Liver (tissue), 3 donors: ENCODE measurements around the gene WDFY3.

Source experiments
- ATF3 ChIP-seq: IDR thresholded peaks from 2 replicates; pipeline ENCODE4 v1.6.1; 2016; ENCODE audit warnings: antibody characterized with exemption
- CTCF ChIP-seq: fragments of 150-350 bp; IDR thresholded peaks from 2 replicates; pipeline ENCODE4 v1.5.1; 2017; ENCODE audit warnings: improper control_type of control experiment, low read depth, low read length; ENCODE audit not compliant: missing input control
- GABPA ChIP-seq, 2 donors: IDR thresholded peaks in 1 of 2; conservative IDR thresholded peaks in 1 of 2; 2 replicates each; pipeline ENCODE4 v1.6.1; 2016; ENCODE audit warnings: antibody characterized with exemption in 2 of 2, mild to moderate bottlenecking in 1 of 2, moderate library complexity in 1 of 2
- JUND ChIP-seq, 2 donors: IDR thresholded peaks; 2 replicates each; pipeline ENCODE4 v1.6.1; 2016; ENCODE audit warnings: antibody characterized with exemption in 2 of 2
- MAX ChIP-seq: IDR thresholded peaks from 2 replicates; pipeline ENCODE4 v1.6.1; 2016; ENCODE audit warnings: antibody characterized with exemption
- RAD21 ChIP-seq, 2 donors: IDR thresholded peaks; 2 replicates each; pipeline ENCODE4 v1.6.1; 2016; ENCODE audit warnings: antibody characterized with exemption in 2 of 2, mild to moderate bottlenecking in 2 of 2
- REST ChIP-seq: IDR thresholded peaks from 2 replicates; pipeline ENCODE4 v1.6.1; 2016; ENCODE audit warnings: antibody characterized with exemption, mild to moderate bottlenecking
- RXRA ChIP-seq, 2 donors: IDR thresholded peaks; 2 replicates each; pipeline ENCODE4 v1.6.1; 2017 to 2018; ENCODE audit warnings: antibody characterized with exemption in 2 of 2, mild to moderate bottlenecking in 1 of 2
- SP1 ChIP-seq: IDR thresholded peaks from 2 replicates; pipeline ENCODE4 v1.6.1; 2018; ENCODE audit warnings: antibody characterized with exemption, mild to moderate bottlenecking
- donor health status: healthy.
- donor health status: healthy.

GRCh38 chr4:84931961-84932360 lies 34.5 kb downstream of the WDFY3 start:
- no peak for TF ChIP-seq REST
- no peak for TF ChIP-seq CTCF
- no peak for TF ChIP-seq SP1
- TF ChIP-seq ATF3: no peak
- TF ChIP-seq RAD21 (IDR thresholded peaks at IDR 0.05): no peak
- no peak for TF ChIP-seq GABPA (IDR thresholded peaks at IDR 0.05 in 1 of 2, conservative IDR thresholded peaks at IDR 0.05 in 1 of 2)
- TF ChIP-seq JUND (IDR thresholded peaks at IDR 0.05): no peak
- TF ChIP-seq MAX: no peak
- TF ChIP-seq RXRA (IDR thresholded peaks at IDR 0.05): no peak
